Measurements from ENCODE around the gene ATP4A.

ATP4A gene

DNA sequence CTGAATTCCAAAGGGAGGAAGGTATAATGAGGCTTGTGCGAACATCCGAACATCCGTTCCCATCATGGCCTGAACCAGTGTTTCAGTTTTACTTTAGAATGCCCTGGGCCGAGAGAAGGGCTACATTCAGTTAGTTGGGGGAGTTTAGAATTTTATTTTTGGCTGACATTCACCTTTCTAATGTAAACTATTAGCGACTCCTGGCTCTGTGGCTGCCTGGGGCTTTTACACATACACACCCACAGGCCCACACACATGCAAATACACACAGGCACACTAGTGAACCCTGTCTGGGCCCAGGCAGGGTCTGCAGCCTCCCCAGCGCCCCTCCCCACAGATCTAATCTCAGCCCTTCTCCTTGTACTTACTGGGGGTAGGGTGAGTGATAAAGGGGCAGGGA, 24.1 kb downstream of the ATP4A start:
- H3K4me3 ChIP-seq (ENCODE audit: low read depth, low read length) = no peak overlapping the region
- no peaks in the 10 kb centered on the region for H3K27me3 ChIP-seq (ENCODE audit: insufficient read depth, low read length)
- H3K4me1 ChIP-seq (ENCODE audit: control insufficient read depth, insufficient read depth, low read length, unreplicated experiment) = peaks cover 2% of the 10 kb centered on the region
- no peaks in the 10 kb centered on the region for H3K36me3 ChIP-seq (ENCODE audit: insufficient read depth, low read length)
- no peak overlapping the region for H2AFZ ChIP-seq (ENCODE audit: low read length, unreplicated experiment)
- H3K79me2 ChIP-seq (ENCODE audit: control insufficient read depth, insufficient read depth, low read length, unreplicated experiment) = peaks cover 8% of the 10 kb centered on the region
- H3K27ac ChIP-seq (ENCODE audit: low read depth, low read length) = no peak overlapping the region

DNA sequence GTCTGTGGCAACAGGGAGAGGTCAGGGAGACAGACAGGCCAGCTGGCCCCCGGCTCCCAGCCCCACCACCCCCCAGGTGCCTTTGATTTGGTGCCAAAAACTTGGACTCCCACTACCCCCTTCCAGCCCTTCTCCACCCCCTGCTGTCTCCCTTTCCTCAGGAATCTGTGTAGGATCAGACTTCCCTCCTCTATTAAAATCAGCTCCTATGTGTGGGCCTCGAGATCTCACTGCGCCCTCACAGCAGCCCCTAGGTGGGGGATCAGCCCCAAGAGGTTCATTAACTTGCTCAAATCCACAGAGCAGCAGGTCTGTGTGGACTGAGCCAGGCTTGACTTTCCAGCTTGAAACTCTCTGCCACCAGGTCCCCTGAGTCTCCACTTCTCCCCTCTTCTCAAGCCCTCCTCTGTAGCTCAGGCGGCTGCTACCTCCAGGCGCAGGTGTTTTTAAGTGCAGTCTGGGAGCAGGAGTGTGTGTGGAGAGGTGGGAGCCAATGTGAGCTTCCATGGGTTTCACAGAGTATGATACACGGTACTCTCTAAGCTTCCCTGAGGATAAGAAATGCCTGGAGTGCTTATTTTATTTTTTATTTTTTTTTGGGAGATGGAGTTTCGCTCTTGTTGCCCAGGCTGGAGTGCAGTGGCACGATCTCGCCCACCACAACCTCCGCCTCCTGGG, 28.5 kb downstream of the ATP4A start:
- no peaks in the 10 kb centered on the region for H3K36me3 ChIP-seq (ENCODE audit: insufficient read depth, low read length)
- H3K79me2 ChIP-seq (ENCODE audit: control insufficient read depth, insufficient read depth, low read length, unreplicated experiment) = no peaks in the 10 kb centered on the region
- no peaks in the 10 kb centered on the region for H3K27me3 ChIP-seq (ENCODE audit: insufficient read depth, low read length)
- no peak overlapping the region for H3K4me3 ChIP-seq (ENCODE audit: low read depth, low read length)
- no peak overlapping the region for H3K27ac ChIP-seq (ENCODE audit: low read depth, low read length)
- H3K4me1 ChIP-seq (ENCODE audit: control insufficient read depth, insufficient read depth, low read length, unreplicated experiment) = peaks cover 3% of the 10 kb centered on the region
- H2AFZ ChIP-seq (ENCODE audit: low read length, unreplicated experiment) = no peak overlapping the region

DNA sequence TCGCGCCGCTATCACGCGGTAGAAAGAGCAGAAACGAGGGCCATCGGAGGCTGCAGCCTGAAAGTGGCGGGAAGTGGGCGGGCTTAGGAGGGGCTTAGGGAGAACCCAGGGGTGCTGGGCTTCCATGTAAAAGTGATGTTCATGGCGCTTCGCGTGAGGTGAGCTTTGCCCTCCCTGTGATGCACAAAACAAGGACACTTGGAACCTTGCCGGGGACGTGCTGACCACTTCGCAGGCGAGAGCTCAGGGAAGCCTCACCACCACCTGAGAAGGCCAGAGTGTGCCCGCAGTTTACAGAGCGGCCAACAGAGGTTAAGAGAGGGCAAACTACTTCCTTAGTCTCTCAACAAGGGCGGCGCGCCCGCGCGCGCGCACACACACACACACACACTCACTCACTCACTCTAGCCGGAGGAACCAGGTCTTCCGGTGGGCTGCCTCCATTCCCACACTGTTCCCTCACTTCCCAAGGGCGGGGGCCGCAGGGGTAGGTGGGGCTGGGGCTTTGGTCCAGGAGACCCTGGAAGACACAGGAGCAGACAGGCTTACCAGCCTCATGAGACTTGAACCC, 29.6 kb downstream of the ATP4A start:
- Histone ChIP-seq H3K27me3 (ENCODE audit: insufficient read depth, low read length) (no peaks in the 10 kb centered on the region), H3K4me3 (ENCODE audit: low read depth, low read length) (no peak overlapping the region), H3K4me1 (ENCODE audit: control insufficient read depth, insufficient read depth, low read length, unreplicated experiment) (peaks cover 3% of the 10 kb centered on the region), H2AFZ (ENCODE audit: low read length, unreplicated experiment) (no peak overlapping the region), H3K79me2 (ENCODE audit: control insufficient read depth, insufficient read depth, low read length, unreplicated experiment) (no peaks in the 10 kb centered on the region), H3K36me3 (ENCODE audit: insufficient read depth, low read length) (no peaks in the 10 kb centered on the region), H3K27ac (ENCODE audit: low read depth, low read length) (no peak overlapping the region)

DNA sequence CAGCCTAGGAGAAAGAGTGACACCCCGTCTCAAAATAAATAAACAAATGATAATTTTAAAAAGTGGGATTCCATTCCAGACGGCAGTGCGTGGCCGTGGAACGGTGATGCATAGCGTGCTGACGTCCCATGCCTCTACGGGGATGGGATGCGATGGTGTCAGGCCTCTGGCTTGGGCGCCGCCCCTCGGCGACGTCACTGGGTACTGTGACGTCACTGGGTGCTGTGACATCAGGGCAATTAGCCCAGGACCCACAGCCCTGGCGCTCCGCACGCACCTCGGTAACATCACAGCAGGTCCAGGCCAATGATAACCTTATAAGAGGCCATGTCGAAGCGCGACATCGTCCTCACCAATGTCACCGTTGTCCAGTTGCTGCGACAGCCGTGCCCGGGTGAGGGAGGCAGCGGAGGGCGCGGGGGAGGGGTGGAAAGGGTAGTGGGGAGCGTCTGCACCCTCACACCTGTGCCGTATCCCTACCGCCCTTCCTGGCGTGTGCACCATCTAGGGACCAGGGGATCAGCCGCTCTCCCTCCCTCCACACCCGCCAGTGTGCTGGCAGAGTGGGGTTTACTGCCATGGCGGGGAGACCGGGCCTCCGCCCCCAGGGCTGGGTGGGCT, 30.1 kb downstream of the ATP4A start, which contains the start of gene GAPDHS:
GAPDHS (plus strand) TSS at position 256 of the 621 bp plus-strand sequence; CDS start at position 328, 72 bp downstream.
- Histone ChIP-seq H3K27ac (ENCODE audit: low read depth, low read length) (no peak within 1 kb of the TSS), H2AFZ (ENCODE audit: low read length, unreplicated experiment) (no peak within 1 kb of the TSS), H3K36me3 (ENCODE audit: insufficient read depth, low read length) (no peaks in the 10 kb centered on the region), H3K27me3 (ENCODE audit: insufficient read depth, low read length) (no peaks in the 10 kb centered on the region), H3K4me1 (ENCODE audit: control insufficient read depth, insufficient read depth, low read length, unreplicated experiment) (peaks cover 7% of the 10 kb centered on the region), H3K79me2 (ENCODE audit: control insufficient read depth, insufficient read depth, low read length, unreplicated experiment) (no peaks in the 10 kb centered on the region), H3K4me3 (ENCODE audit: low read depth, low read length) (no peak within 1 kb of the TSS)

DNA sequence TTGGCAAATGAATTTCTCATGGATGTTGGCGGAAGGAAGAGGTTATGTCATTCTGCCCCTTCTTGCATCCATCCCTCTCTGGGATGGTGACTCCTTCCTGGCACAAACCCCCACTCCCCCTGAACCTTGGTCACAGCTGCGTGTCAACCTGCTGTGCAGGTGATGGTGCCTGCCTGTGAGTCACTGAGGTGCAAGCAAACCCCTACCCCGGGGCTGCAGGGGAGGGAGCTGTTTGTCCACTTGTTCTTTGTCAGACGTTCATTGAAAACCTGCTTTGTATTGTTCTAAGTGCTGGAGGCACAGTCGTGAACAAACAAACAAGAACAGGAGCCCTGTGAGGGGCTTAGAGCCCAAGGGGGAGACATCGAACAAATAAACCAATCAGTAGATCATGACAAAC, 32.2 kb downstream of the ATP4A start:
- no peaks in the 10 kb centered on the region for H3K36me3 ChIP-seq (ENCODE audit: insufficient read depth, low read length)
- no peak overlapping the region for H3K4me3 ChIP-seq (ENCODE audit: low read depth, low read length)
- H3K4me1 ChIP-seq (ENCODE audit: control insufficient read depth, insufficient read depth, low read length, unreplicated experiment) = peaks cover 14% of the 10 kb centered on the region
- H3K27me3 ChIP-seq (ENCODE audit: insufficient read depth, low read length) = no peaks in the 10 kb centered on the region
- no peak overlapping the region for H2AFZ ChIP-seq (ENCODE audit: low read length, unreplicated experiment)
- H3K27ac ChIP-seq (ENCODE audit: low read depth, low read length) = no peak overlapping the region
- H3K79me2 ChIP-seq (ENCODE audit: control insufficient read depth, insufficient read depth, low read length, unreplicated experiment) = no peaks in the 10 kb centered on the region

DNA sequence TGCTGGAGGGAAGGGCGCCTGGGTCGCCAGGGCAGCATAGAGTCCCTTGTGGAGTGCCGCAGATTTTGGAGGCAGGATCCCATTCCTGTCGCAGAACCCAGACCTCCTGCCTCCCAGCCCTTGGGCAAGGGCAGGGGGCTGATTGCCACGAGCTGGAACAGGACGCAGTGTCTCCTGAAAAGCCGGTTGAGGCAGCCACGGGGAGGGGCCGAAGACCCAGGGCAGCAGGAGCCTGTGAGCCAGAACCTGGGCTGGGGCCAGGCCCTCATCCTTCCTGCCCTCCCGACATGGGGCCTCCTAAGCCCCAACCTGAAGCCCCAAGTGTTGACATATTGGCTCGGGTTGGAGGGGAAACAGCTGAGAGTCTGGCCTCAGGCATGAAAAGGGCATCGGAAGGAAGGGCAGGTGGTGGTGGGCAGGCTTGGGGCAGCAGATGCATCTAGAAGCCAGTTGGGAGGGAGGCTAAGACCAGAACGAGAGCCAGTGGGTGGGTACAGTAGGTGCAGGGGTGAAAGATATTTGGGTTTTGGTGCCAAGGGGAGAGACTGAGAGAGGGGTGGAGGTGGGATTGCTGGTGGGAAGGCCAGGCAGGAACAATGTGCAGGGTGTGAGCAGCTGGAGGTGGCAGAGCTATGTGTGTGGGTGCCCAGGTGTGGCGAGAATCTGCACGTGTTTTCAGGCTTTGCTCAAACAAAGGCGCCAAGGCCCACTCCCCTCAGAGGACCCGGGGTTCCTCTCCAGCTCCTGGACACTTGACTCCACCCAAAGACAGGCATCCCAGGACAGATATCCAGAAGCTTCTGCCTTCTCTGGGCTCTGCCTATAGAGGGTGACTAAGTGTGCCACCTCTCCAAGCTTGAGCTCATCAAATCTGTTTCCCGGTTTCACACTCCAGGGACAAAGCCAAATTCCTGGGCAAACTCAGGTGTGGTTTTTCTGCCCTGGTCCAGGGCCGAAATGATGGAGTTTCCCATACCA, 33.9 kb downstream of the ATP4A start:
- H2AFZ ChIP-seq (ENCODE audit: low read length, unreplicated experiment) = no peak overlapping the region
- H3K79me2 ChIP-seq (ENCODE audit: control insufficient read depth, insufficient read depth, low read length, unreplicated experiment) = no peaks in the 10 kb centered on the region
- no peak overlapping the region for H3K4me3 ChIP-seq (ENCODE audit: low read depth, low read length)
- no peaks in the 10 kb centered on the region for H3K27me3 ChIP-seq (ENCODE audit: insufficient read depth, low read length)
- peaks cover 14% of the 10 kb centered on the region for H3K4me1 ChIP-seq (ENCODE audit: control insufficient read depth, insufficient read depth, low read length, unreplicated experiment)
- H3K36me3 ChIP-seq (ENCODE audit: insufficient read depth, low read length) = no peaks in the 10 kb centered on the region
- H3K27ac ChIP-seq (ENCODE audit: low read depth, low read length) = no peak overlapping the region

DNA sequence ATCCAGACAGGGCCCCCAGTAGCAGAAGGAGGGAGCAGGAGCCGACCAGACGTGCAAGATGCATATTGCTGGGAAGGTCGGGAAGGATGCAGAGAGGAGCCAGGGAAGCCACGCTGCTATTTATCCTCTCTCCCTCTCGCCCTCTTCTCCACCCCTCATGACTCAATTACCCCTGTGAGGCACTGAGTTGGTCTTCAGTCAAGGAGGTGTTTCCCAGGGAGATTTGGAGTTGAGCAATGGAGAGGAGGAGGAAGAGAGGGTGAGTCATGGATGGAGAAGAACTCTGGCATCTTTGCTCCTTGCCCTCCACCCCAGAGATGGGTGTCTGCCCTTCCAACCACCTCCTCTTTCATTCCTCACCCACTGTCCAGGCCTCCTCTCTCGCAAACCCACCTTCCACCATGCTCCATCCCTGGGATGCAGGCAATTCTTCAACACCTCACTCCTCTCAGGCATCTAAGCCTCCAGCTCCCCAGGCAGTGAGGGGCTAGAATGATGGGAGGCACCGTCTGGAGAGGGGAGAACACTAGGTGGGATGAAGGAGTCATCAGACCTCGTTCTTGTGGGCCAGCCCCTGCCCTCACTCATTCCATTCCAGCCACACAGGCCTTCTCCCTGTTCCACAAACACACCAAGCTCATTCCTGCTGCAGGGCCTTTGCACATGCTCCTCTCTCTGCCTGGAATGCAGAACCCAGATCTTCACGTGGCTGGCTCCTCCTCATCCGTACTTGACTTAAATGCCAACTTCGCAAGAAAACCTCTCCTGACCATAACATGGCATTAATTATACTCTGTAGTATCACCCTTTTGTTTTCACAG, 35.0 kb downstream of the ATP4A start, which contains the start of gene SBSN:
SBSN (minus strand) TSS at position 94 of the 821 bp plus-strand sequence; CDS start at position 64, 30 bp downstream.
- Histone ChIP-seq H3K27me3 (ENCODE audit: insufficient read depth, low read length) (no peaks in the 10 kb centered on the region), H3K4me1 (ENCODE audit: control insufficient read depth, insufficient read depth, low read length, unreplicated experiment) (peaks cover 11% of the 10 kb centered on the region), H3K27ac (ENCODE audit: low read depth, low read length) (no peak within 1 kb of the TSS), H2AFZ (ENCODE audit: low read length, unreplicated experiment) (no peak within 1 kb of the TSS), H3K36me3 (ENCODE audit: insufficient read depth, low read length) (no peaks in the 10 kb centered on the region), H3K4me3 (ENCODE audit: low read depth, low read length) (no peak within 1 kb of the TSS), H3K79me2 (ENCODE audit: control insufficient read depth, insufficient read depth, low read length, unreplicated experiment) (no peaks in the 10 kb centered on the region)

DNA sequence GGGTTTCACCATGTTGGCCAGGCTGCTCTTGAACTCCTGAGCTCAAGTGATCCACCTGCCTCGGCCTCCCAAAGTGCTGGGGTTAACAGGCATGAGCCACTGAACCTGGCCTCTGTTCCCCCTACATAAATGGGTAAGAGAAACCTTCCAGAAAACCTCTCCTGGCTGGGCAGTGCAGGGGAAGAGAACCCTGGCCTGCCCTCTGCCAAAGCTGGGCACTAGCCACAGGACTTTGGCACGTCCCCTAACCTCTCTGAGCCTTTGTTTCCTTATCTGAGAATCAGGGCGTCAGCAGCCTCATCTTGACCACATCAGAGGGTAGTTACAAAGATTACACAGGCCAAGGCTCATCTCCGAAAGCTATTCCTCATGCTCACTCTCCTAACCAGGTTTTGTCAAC, 37.6 kb downstream of the ATP4A start:
- Histone ChIP-seq H3K27me3 (ENCODE audit: insufficient read depth, low read length) (no peaks in the 10 kb centered on the region), H3K36me3 (ENCODE audit: insufficient read depth, low read length) (no peaks in the 10 kb centered on the region), H3K79me2 (ENCODE audit: control insufficient read depth, insufficient read depth, low read length, unreplicated experiment) (no peaks in the 10 kb centered on the region), H3K4me3 (ENCODE audit: low read depth, low read length) (no peak overlapping the region), H3K27ac (ENCODE audit: low read depth, low read length) (no peak overlapping the region), H3K4me1 (ENCODE audit: control insufficient read depth, insufficient read depth, low read length, unreplicated experiment) (peaks cover 11% of the 10 kb centered on the region), H2AFZ (ENCODE audit: low read length, unreplicated experiment) (no peak overlapping the region)

DNA sequence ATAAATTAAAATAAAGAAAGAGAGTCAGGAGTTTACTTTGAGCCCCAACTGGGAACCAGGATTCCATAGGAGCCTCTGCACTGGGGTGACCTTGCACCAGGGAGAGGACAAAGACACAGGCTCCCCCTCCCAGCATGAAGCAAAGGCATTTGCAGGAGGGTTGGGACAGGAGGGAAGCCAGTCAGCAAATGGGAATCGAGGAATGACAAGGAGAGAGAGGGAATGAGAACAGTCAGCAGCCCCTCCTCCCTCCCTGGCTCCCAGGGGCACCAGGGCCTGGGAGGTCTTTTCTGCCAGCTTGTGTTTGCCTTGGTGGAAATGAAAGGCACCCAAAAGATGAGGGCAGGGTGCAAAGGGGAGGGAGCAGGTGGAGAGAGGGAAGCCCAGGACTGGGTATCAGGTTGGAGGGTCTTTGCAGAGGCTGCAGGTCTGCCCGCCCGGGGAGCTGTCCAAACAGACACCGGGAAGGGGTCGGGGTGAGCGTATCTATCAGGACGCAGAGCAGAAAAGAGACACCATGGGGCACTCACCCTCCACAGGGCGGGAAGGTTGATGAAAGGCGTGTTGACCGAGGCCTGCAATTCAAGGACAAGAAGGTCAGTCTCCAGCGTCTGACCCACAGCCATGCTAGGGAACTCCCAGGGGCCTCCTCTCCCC, 39.1 kb downstream of the ATP4A start:
- Histone ChIP-seq H3K79me2 (ENCODE audit: control insufficient read depth, insufficient read depth, low read length, unreplicated experiment) (no peaks in the 10 kb centered on the region), H3K27ac (ENCODE audit: low read depth, low read length) (no peak overlapping the region), H3K27me3 (ENCODE audit: insufficient read depth, low read length) (no peaks in the 10 kb centered on the region), H3K4me3 (ENCODE audit: low read depth, low read length) (no peak overlapping the region), H3K4me1 (ENCODE audit: control insufficient read depth, insufficient read depth, low read length, unreplicated experiment) (peaks cover 14% of the 10 kb centered on the region), H2AFZ (ENCODE audit: low read length, unreplicated experiment) (no peak overlapping the region), H3K36me3 (ENCODE audit: insufficient read depth, low read length) (no peaks in the 10 kb centered on the region)
